Fibroblast of lung (primary cell): Measurements from ENCODE around the gene LRRC8E. TPM values are rescaled to one million over a fixed set of nuclear protein-coding genes. Genes with fewer than 3 reads are reported as not detected.

ENCODE experiments used
- DNase-seq, 2 donors: peaks; one replicate each; pipeline versions ENCODE4 v3.0.0 to v3.0.0-alpha.2; 2010; ENCODE audit warnings: low read depth in 2 of 2
- H2AFZ ChIP-seq: 2 replicates; pipeline ENCODE4 v1.5.1; 2012; ENCODE audit warnings: low read length, control low read depth, inconsistent platforms
- H3K27ac ChIP-seq: 2 replicates; pipeline ENCODE4 v1.5.1; 2011; ENCODE audit warnings: low read length, control low read depth; ENCODE audit not compliant: insufficient read depth
- H3K27me3 ChIP-seq: 2 replicates; pipeline ENCODE4 v1.5.1; 2011; ENCODE audit warnings: mild to moderate bottlenecking, low read length; ENCODE audit not compliant: control insufficient read depth, insufficient read depth
- H3K36me3 ChIP-seq: 2 replicates; pipeline ENCODE4 v1.5.1; 2011; ENCODE audit warnings: low read length; ENCODE audit not compliant: control insufficient read depth, insufficient read depth
- H3K4me1 ChIP-seq: 2 replicates; pipeline ENCODE4 v1.5.1; 2011; ENCODE audit warnings: low read length; ENCODE audit not compliant: control insufficient read depth, insufficient read depth; ENCODE audit errors: extremely low read depth
- H3K4me2 ChIP-seq: 2 replicates; pipeline ENCODE4 v1.5.1; 2011; ENCODE audit warnings: low read length, control low read depth; ENCODE audit not compliant: insufficient read depth; ENCODE audit errors: extremely low read depth
- H3K4me3 ChIP-seq, 4 experiments: fragments of 200-600 bp in 1 of 4; sonication (generic) in 1 of 4; replicated peaks in 1 of 4; 2 replicates each; pipeline ENCODE4 v1.5.1; 2011 to 2016; ENCODE audit warnings: low read length in 4 of 4, low read depth in 3 of 4, mild to moderate bottlenecking in 3 of 4, control low read depth in 2 of 4, inconsistent platforms in 1 of 4, mixed read lengths in 1 of 4; ENCODE audit not compliant: insufficient read depth in 1 of 4; ENCODE audit errors: control extremely low read depth in 1 of 4
- H3K79me2 ChIP-seq: 2 replicates; pipeline ENCODE4 v1.5.1; 2012; ENCODE audit warnings: mild to moderate bottlenecking, low read length, inconsistent platforms; ENCODE audit not compliant: control insufficient read depth, insufficient read depth
- H3K9ac ChIP-seq: 2 replicates; pipeline ENCODE4 v1.5.1; 2011; ENCODE audit warnings: mild to moderate bottlenecking, low read length, control low read depth; ENCODE audit not compliant: insufficient read depth
- H3K9me3 ChIP-seq: 2 replicates; pipeline ENCODE4 v1.5.1; 2012; ENCODE audit warnings: low read depth, low read length; ENCODE audit not compliant: control insufficient read depth, insufficient read depth
- H4K20me1 ChIP-seq: 2 replicates; pipeline ENCODE4 v1.5.1; 2011; ENCODE audit warnings: low read length; ENCODE audit not compliant: control insufficient read depth, insufficient read depth; ENCODE audit errors: extremely low read depth
- EZH2 ChIP-seq: IDR thresholded peaks from 2 replicates; pipeline ENCODE4 v1.5.1; 2012; ENCODE audit warnings: low read length, control low read depth, mild to moderate bottlenecking; ENCODE audit errors: missing control alignments
- polyA plus RNA-seq, 2 donors: library from polyadenylated mRNA; depleted of rRNA in 1 of 2; stranded (reverse) in 1 of 2; unstranded in 1 of 2; fragments of >200 nt; gene quantifications; 2 replicates each; pipeline ENCODE4 v1.2.1, GENCODE V29; 2011 to 2012; ENCODE audit warnings: missing spikeins in 1 of 2
- total RNA-seq: library from RNA; depleted of rRNA; stranded (reverse); fragments of >200 nt; gene quantifications from 2 replicates; pipeline ENCODE4 v1.2.1, GENCODE V29; 2014
- TF ChIP-seq, protein P1 (sequence below), 2 donors: IDR thresholded peaks in 1 of 2; conservative IDR thresholded peaks in 1 of 2; 1 replicate in 1 of 2; 2 replicates in 1 of 2; pipeline ENCODE4 v1.5.1; 2011 to 2012; ENCODE audit warnings: low read length in 2 of 2, control low read depth in 1 of 2, inconsistent platforms in 1 of 2, low read depth in 1 of 2, mild to moderate bottlenecking in 1 of 2

The LRRC8E gene
- total and polyA plus RNA-seq, 2 donors (not counting 1 experiment from before 2014, with no cell fraction given), result 3.0 to 3.7 TPM

DNA sequence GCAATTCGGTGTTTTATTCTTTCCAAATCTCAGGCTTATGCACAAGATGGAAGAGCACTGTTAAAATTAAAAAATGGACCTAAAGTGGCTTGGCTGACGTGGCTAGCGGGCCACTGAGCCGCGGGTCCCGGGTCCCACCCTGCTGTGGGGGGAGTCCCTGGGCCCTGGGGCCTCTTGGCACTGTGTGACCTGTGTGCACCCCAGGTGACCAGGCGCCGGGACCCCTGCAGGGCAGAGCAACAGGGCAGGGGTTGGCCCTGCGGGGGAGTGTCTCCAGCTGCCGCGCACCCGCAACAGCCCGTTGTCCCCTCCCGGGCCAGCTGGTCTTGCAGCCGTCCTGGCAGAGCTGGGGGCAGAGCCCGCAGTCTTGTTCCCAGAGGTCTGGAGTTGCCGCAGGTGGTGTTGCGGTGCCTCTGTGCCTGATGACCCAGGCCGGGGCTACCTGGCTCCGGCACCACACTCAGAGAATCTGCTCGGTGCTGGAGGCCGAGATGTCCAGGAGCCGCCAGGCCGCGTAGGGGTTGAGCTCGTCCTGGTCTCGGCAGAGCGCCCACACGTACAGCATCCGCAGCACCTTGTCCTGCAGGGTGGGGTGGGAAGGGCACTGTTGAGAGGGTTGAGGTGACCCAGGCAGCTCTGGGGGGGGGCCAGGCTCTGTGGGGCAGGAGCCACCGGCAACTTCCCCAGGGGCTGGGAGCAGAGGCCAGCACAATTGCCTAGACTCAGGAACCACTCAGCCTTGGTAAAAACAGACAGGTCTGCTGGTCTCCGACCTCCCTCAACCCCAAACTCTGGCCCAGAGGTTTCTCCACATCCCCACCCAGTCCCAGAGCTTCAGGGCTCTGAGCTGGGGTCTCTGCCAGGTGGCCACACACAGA, 38.7 kb downstream of the LRRC8E start:
- no peak overlapping the region for H2AFZ ChIP-seq

DNA sequence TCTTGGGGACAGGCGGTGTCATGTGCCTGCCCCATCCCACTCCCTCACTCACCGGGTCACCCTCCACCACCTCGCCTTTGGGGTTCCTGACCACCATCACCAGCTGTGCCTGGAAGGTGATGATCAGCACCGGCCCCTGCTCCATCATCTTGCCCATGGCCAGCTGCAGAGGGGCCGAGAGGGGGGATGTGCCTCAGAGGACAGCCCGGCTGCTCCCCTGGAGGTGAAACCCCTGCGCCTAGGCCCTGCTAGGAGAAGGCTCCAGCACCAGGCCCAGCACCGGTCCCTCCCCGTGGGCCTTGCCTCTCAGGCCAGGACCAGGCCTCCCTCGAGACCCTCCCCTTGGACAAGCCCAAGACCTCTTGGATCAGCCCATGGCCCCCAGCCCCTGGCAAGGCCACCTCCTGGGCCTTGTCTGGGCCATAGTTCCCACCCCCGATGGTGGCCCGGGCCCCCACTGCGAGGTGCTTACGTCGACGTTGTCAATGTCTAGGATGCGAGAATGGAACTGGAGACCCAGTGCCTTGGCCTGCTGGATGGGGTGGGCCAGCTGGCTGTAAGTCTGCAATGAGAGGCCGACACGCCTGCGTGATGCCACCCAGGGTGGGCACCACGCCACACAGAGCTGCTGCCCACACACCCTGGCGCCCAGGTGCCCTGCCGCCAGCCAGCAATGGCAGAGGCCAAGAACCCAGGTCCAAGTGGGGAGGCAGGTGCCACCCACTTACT, 39.5 kb downstream of the LRRC8E start:
- Histone ChIP-seq H3K27me3 (no peaks in the 10 kb centered on the region), H3K27ac (peak overlapping the region; percentile 92), H3K79me2 (no peaks in the 10 kb centered on the region), H3K4me2 (peak overlapping the region; percentile 78), H4K20me1 (no peaks in the 10 kb centered on the region), H3K36me3 (peaks cover 20% of the 10 kb centered on the region), H3K9ac (peak overlapping the region; percentile 64), H3K4me1 (peaks cover 24% of the 10 kb centered on the region), H3K4me3 (no peak overlapping the region), H2AFZ (no peak overlapping the region), H3K9me3 (no peaks in the 10 kb centered on the region)
- no peak for DNase-seq
- TF ChIP-seq, protein P1, sequence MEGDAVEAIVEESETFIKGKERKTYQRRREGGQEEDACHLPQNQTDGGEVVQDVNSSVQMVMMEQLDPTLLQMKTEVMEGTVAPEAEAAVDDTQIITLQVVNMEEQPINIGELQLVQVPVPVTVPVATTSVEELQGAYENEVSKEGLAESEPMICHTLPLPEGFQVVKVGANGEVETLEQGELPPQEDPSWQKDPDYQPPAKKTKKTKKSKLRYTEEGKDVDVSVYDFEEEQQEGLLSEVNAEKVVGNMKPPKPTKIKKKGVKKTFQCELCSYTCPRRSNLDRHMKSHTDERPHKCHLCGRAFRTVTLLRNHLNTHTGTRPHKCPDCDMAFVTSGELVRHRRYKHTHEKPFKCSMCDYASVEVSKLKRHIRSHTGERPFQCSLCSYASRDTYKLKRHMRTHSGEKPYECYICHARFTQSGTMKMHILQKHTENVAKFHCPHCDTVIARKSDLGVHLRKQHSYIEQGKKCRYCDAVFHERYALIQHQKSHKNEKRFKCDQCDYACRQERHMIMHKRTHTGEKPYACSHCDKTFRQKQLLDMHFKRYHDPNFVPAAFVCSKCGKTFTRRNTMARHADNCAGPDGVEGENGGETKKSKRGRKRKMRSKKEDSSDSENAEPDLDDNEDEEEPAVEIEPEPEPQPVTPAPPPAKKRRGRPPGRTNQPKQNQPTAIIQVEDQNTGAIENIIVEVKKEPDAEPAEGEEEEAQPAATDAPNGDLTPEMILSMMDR (conservative IDR thresholded peaks at IDR 0.05 in 1 of 2, IDR thresholded peaks at IDR 0.05 in 1 of 2; ENCODE audit: low read depth in 1 of 2, low read length in 2 of 2), result no peak
- no peak for TF ChIP-seq EZH2

More for the DNA sequence above, 38.7 kb downstream of the LRRC8E start:
- Histone ChIP-seq H3K4me1 (peaks cover 26% of the 10 kb centered on the region), H3K9ac (no peak overlapping the region), H3K27me3 (no peaks in the 10 kb centered on the region), H3K79me2 (no peaks in the 10 kb centered on the region), H3K27ac (no peak overlapping the region), H3K4me2 (no peak overlapping the region), H3K9me3 (no peaks in the 10 kb centered on the region), H4K20me1 (no peaks in the 10 kb centered on the region), H3K36me3 (peaks cover 21% of the 10 kb centered on the region), H3K4me3 (no peak overlapping the region)
- DNase-seq, result no peak
- TF ChIP-seq, protein P1 (conservative IDR thresholded peaks at IDR 0.05 in 1 of 2, IDR thresholded peaks at IDR 0.05 in 1 of 2; ENCODE audit: low read depth in 1 of 2, low read length in 2 of 2), result no peak

DNA sequence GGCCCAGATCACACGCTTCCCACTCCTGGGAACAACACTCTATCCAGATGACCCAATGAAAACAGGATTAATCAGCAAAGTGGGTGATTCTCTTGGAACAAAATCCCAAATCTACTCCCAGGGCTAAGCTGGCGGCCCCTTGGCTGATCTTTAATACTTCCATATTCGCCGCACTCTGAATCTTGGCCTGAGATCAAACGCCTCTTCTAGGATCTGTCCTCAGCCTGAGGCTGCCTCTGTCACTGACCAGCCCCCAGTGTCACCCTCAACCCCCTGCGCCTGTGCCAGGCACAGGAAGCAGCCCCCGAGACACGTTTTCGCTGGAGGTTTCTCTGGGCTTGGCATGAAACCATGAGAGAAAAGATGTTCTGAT, 40.0 kb downstream of the LRRC8E start:
- H3K4me3 ChIP-seq, result peak overlapping the region in 2 of 4 experiments; percentile 14 to 21
- H3K4me2 ChIP-seq, result peak overlapping the region; percentile 78
- H3K27me3 ChIP-seq, result no peaks in the 10 kb centered on the region
- H3K79me2 ChIP-seq, result no peaks in the 10 kb centered on the region
- TF ChIP-seq, protein P1 (conservative IDR thresholded peaks at IDR 0.05 in 1 of 2, IDR thresholded peaks at IDR 0.05 in 1 of 2; ENCODE audit: low read depth in 1 of 2, low read length in 2 of 2), result no peak
- no peak for TF ChIP-seq EZH2
- peak overlapping the region; percentile 64 for H3K9ac ChIP-seq
- peaks cover 24% of the 10 kb centered on the region for H3K4me1 ChIP-seq
- H3K9me3 ChIP-seq, result no peaks in the 10 kb centered on the region
- H4K20me1 ChIP-seq, result no peaks in the 10 kb centered on the region
- no peak overlapping the region for H2AFZ ChIP-seq
- H3K27ac ChIP-seq, result peak overlapping the region; percentile 92
- DNase-seq, result peak in 1 of 2 donors; percentile 29
- H3K36me3 ChIP-seq, result peaks cover 25% of the 10 kb centered on the region
